IMR-90 (cell line): ENCODE measurements around the gene SLC6A17. TPM values are rescaled to one million over a fixed set of nuclear protein-coding genes. Genes with fewer than 3 reads are reported as not detected.

Source experiments
- ATAC-seq: fragments of 200-7000 bp; cut with Tn5 transposase; 2 replicates; pipeline ENCODE4 v1.9.1; 2020; ENCODE audit warnings: low read depth, mild to moderate bottlenecking, moderate library complexity
- BruUV-seq: library from RNA; stranded (reverse); fragments of 400-500 nt; replicated peaks from 2 replicates; lab custom pipeline; 2021; lab: Mats Ljungman, UMichigan
- CTCF ChIA-PET: fragments of 300-600 bp; formaldehyde crosslinking; extraction: SDS; loops from one replicate; lab custom pipeline; 2021; ENCODE audit warnings: antibody characterized with exemption; lab: Yijun Ruan, JAX
- POLR2A ChIA-PET: fragments of 300-600 bp; sonication (Branson Sonifier 250); formaldehyde crosslinking; loops from one replicate; lab custom pipeline; 2022; ENCODE audit warnings: antibody characterized with exemption; ENCODE audit not compliant: unreplicated experiment; lab: Charles Lee
- DNase-seq: peaks from one replicate; pipeline ENCODE4 v3.0.0; 2013
- H2AFZ ChIP-seq: replicated peaks from 2 replicates; pipeline ENCODE3; 2013; ENCODE audit warnings: low read length, mild to moderate bottlenecking; ENCODE audit not compliant: poor library complexity
- H2AK5ac ChIP-seq: 2 replicates; pipeline ENCODE4 v1.6.1; 2013; ENCODE audit warnings: low read depth, low read length, inconsistent platforms
- H2AK9ac ChIP-seq: replicated peaks from 2 replicates; pipeline ENCODE3; 2013; ENCODE audit warnings: mild to moderate bottlenecking, low read depth, low read length, moderate library complexity; ENCODE audit not compliant: poor library complexity
- H2BK120ac ChIP-seq: 2 replicates; pipeline ENCODE4 v1.6.1; 2013; ENCODE audit warnings: low read depth, low read length, inconsistent platforms
- H2BK15ac ChIP-seq: 3 replicates; pipeline ENCODE4 v1.6.1; 2013; ENCODE audit warnings: low read depth, low read length, inconsistent platforms
- H2BK20ac ChIP-seq: 2 replicates; pipeline ENCODE4 v1.6.1; 2013; ENCODE audit warnings: low read depth, mild to moderate bottlenecking, inconsistent platforms, low read length, moderate library complexity
- H2BK5ac ChIP-seq: 2 replicates; pipeline ENCODE4 v1.6.1; 2013; ENCODE audit warnings: mild to moderate bottlenecking, low read depth, low read length, inconsistent platforms; ENCODE audit not compliant: poor library complexity, severe bottlenecking
- H3K14ac ChIP-seq: replicated peaks from 2 replicates; pipeline ENCODE4 v1.6.1; 2013; ENCODE audit warnings: low read depth, low read length, inconsistent platforms
- H3K18ac ChIP-seq: 2 replicates; pipeline ENCODE4 v1.6.1; 2013; ENCODE audit warnings: low read depth, low read length, control low read depth
- H3K23ac ChIP-seq: 2 replicates; pipeline ENCODE4 v1.6.1; 2013; ENCODE audit warnings: low read depth, low read length, inconsistent platforms
- H3K27ac ChIP-seq: 2 replicates; pipeline ENCODE4 v1.5.1; 2013; ENCODE audit warnings: mild to moderate bottlenecking, control low read depth, low read length; ENCODE audit not compliant: insufficient read depth
- H3K27me3 ChIP-seq: 2 replicates; pipeline ENCODE4 v1.6.1; 2013; ENCODE audit warnings: low read length; ENCODE audit not compliant: control insufficient read depth, insufficient read depth
- H3K36me3 ChIP-seq: 2 replicates; pipeline ENCODE4 v1.6.1; 2013; ENCODE audit warnings: low read length, mixed read lengths; ENCODE audit not compliant: control insufficient read depth, insufficient read depth
- H3K4ac ChIP-seq: 2 replicates; pipeline ENCODE4 v1.6.1; 2013; ENCODE audit warnings: low read depth, low read length, inconsistent platforms
- H3K4me1 ChIP-seq: 2 replicates; pipeline ENCODE4 v1.6.1; 2013; ENCODE audit warnings: low read length, mixed read lengths; ENCODE audit not compliant: control insufficient read depth, insufficient read depth
- H3K4me2 ChIP-seq: 2 replicates; pipeline ENCODE4 v1.6.1; 2013; ENCODE audit warnings: low read depth, mild to moderate bottlenecking, control low read depth, low read length, moderate library complexity
- H3K4me3 ChIP-seq: 2 replicates; pipeline ENCODE4 v1.5.1; 2013; ENCODE audit warnings: low read depth, mild to moderate bottlenecking, control low read depth, low read length, moderate library complexity; ENCODE audit not compliant: insufficient read depth
- H3K56ac ChIP-seq: 2 replicates; pipeline ENCODE4 v1.6.1; 2013; ENCODE audit warnings: low read length, inconsistent platforms; ENCODE audit not compliant: insufficient read depth; ENCODE audit errors: extremely low read depth
- H3K79me1 ChIP-seq, 2 experiments: 2 replicates each; pipeline ENCODE4 v1.6.1; 2013; ENCODE audit warnings: low read length in 2 of 2, inconsistent platforms in 1 of 2, low read depth in 1 of 2
- H3K9ac ChIP-seq: 2 replicates; pipeline ENCODE4 v1.6.1; 2013; ENCODE audit warnings: low read depth, low read length, control low read depth
- H3K9me1 ChIP-seq: 2 replicates; pipeline ENCODE4 v1.6.1; 2013; ENCODE audit warnings: low read length, inconsistent platforms; ENCODE audit not compliant: insufficient read depth
- H3K9me3 ChIP-seq: 2 replicates; pipeline ENCODE4 v1.6.1; 2013; ENCODE audit warnings: low read length; ENCODE audit not compliant: control insufficient read depth, insufficient read depth
- H4K20me1 ChIP-seq: 2 replicates; pipeline ENCODE4 v1.6.1; 2013; ENCODE audit warnings: low read length, inconsistent platforms; ENCODE audit not compliant: insufficient read depth
- H4K5ac ChIP-seq: 2 replicates; pipeline ENCODE4 v1.6.1; 2013; ENCODE audit warnings: mild to moderate bottlenecking, low read depth, low read length, control low read depth
- H4K8ac ChIP-seq, 2 experiments: 2 replicates each; pipeline ENCODE4 v1.6.1; 2013; ENCODE audit warnings: low read depth in 2 of 2, low read length in 2 of 2, control low read depth in 1 of 2, inconsistent platforms in 1 of 2
- H4K91ac ChIP-seq: 2 replicates; pipeline ENCODE4 v1.6.1; 2013; ENCODE audit warnings: low read depth, low read length, inconsistent platforms; ENCODE audit not compliant: insufficient read depth
- CHD1 ChIP-seq: IDR thresholded peaks from 2 replicates; pipeline ENCODE4 v1.6.1; 2012; ENCODE audit warnings: low read depth, low read length, improper control_type of control experiment
- ELK1 ChIP-seq: fragments of 150-350 bp; IDR thresholded peaks from 2 replicates; pipeline ENCODE4 v1.6.1; 2016; ENCODE audit warnings: low read depth, mild to moderate bottlenecking, low read length, moderate library complexity, borderline replicate concordance
- MAFK ChIP-seq: IDR thresholded peaks from 2 replicates; pipeline ENCODE4 v1.6.1; 2012; ENCODE audit warnings: low read depth, low read length, improper control_type of control experiment
- MXI1 ChIP-seq: IDR thresholded peaks from 2 replicates; pipeline ENCODE4 v1.6.1; 2012; ENCODE audit warnings: low read depth, mild to moderate bottlenecking, low read length, moderate library complexity, borderline replicate concordance
- NFE2L2 ChIP-seq: fragments of 150-350 bp; IDR thresholded peaks from 2 replicates; pipeline ENCODE4 v1.6.1; 2016; ENCODE audit warnings: low read depth, mild to moderate bottlenecking, low read length
- RAD21 ChIP-seq: IDR thresholded peaks from 2 replicates; pipeline ENCODE4 v1.6.1; 2012; ENCODE audit warnings: low read length, improper control_type of control experiment
- USF2 ChIP-seq: fragments of 150-350 bp; IDR thresholded peaks from 2 replicates; pipeline ENCODE4 v1.6.1; 2017; ENCODE audit warnings: mild to moderate bottlenecking, antibody characterized with exemption, low read length, low read depth
- WGBS, 2 experiments: methylation state at CpG; one replicate each; pipeline versions ENCODE4 v1.1.5 to v1.1.7; 2013; ENCODE audit warnings: missing lambda C conversion rate in 2 of 2; ENCODE audit not compliant: insufficient read length in 1 of 2; ENCODE audit errors: extremely low coverage in 2 of 2; 5-methylcytosine and 5-hydroxymethylcytosine counted together
- dilution Hi-C: fragments of 300-500 bp; cut with HindIII; formaldehyde crosslinking; loops from one replicate; pipeline ENCODE4 v1.14.3; 2018; ENCODE audit warnings: low sequenced_read_pairs; ENCODE audit not compliant: unreplicated experiment
- in situ Hi-C: fragments of 300-500 bp; cut with MboI; formaldehyde crosslinking; loops from 3 replicates; pipeline ENCODE4 v1.14.3; 2019; ENCODE audit warnings: low sequenced_read_pairs, inconsistent platforms, mixed read lengths
- intact Hi-C: fragments of 100-400 bp; cut with micrococcal nuclease; formaldehyde crosslinking; loops from 2 replicates; pipeline ENCODE4 v1.10.0; 2022
- polyA plus RNA-seq, 3 experiments: library from polyadenylated mRNA; depleted of rRNA; stranded (reverse); fragments of >200 nt; gene quantifications; 2 replicates each; pipeline ENCODE4 v1.2.3, GENCODE V29; 2012; ENCODE audit warnings: low replicate concordance in 1 of 3
- total RNA-seq: library from RNA; depleted of rRNA; stranded (reverse); fragments of >200 nt; gene quantifications from 2 replicates; pipeline ENCODE4 v1.2.3, GENCODE V29; 2012

The SLC6A17 gene
- total and polyA plus RNA-seq, 2 of the 4 experiments (the other 2 are of a cell fraction): 0.54 to 0.82 TPM

- Histone ChIP-seq H3K4me1 (no peaks in the 10 kb centered on the region), H3K18ac (no peak overlapping the region), H3K56ac (no peak overlapping the region), H3K9ac (no peak overlapping the region), H2AK5ac (no peak overlapping the region), H3K4ac (no peak overlapping the region), H3K4me3 (no peak overlapping the region), H4K5ac (no peak overlapping the region), H2AFZ (no peak overlapping the region), H3K14ac (no peak overlapping the region), H3K79me1 (no peaks in the 10 kb centered on the region), H4K20me1 (no peaks in the 10 kb centered on the region), H3K9me3 (no peaks in the 10 kb centered on the region), H4K91ac (no peak overlapping the region), H2BK5ac (no peak overlapping the region), H2BK15ac (no peak overlapping the region), H2BK20ac (no peak overlapping the region), H2BK120ac (no peak overlapping the region), H3K27me3 (peaks cover 24% of the 10 kb centered on the region), H3K4me2 (no peak overlapping the region), H3K23ac (no peak overlapping the region), H4K8ac (no peak overlapping the region), H3K36me3 (no peaks in the 10 kb centered on the region), H3K9me1 (no peaks in the 10 kb centered on the region), H2AK9ac (no peak overlapping the region), H3K27ac (no peak overlapping the region)
- ChIA-PET CTCF (no interaction called here), POLR2A (no interaction called here)
- no TSS peak for BruUV-seq
- TF ChIP-seq ELK1 (no peak), USF2 (no peak), NFE2L2 (no peak), MAFK (no peak), RAD21 (no peak), MXI1 (no peak), CHD1 (no peak)
- dilution Hi-C loops: no loop called here
- intact Hi-C loops: no loop called here
- WGBS, 2 experiments: 80% methylated on average over 5 of the region's 11 CpGs; no CpG with 5 or more reads in 1 of the 2 experiments
- DNase-seq (no peak), ATAC-seq (no peak)
- in situ Hi-C loops: no loop called here
Observed at GRCh38 chr1:110166861-110167260, 16.6 kb downstream of the SLC6A17 start.
